HepG2 (cell line): ENCODE measurements around the gene RASD1. TPM values are rescaled to one million over a fixed set of nuclear protein-coding genes. Genes with fewer than 3 reads are reported as not detected.
A peak's percentile ranks its signal among the peaks of the same experiment; 100 is the strongest.

Experiments
- ATAC-seq: fragments of 200-7000 bp; cut with Tn5 transposase; 3 replicates; pipeline ENCODE4 v1.9.1; 2020; ENCODE audit warnings: mild to moderate bottlenecking, moderate library complexity
- BruUV-seq: library from RNA; stranded (reverse); fragments of 400-500 nt; replicated peaks from 2 replicates; lab custom pipeline; 2021; lab: Mats Ljungman, UMichigan
- CTCF ChIA-PET: fragments of 300-600 bp; formaldehyde crosslinking; extraction: SDS; loops from one replicate; lab custom pipeline; 2021; ENCODE audit warnings: low total read pairs, inconsistent platforms, low intra/inter-chr PET ratio; lab: Yijun Ruan, JAX
- POLR2A ChIA-PET: fragments of 350-600 bp; sonication (Branson Sonifier 250); formaldehyde crosslinking; loops from one replicate; lab custom pipeline; 2020; ENCODE audit warnings: antibody characterized with exemption, inconsistent platforms; lab: Yijun Ruan, JAX
- DNase-seq: peaks from one replicate; pipeline ENCODE4 v3.0.0-alpha.2; 2015; ENCODE audit warnings: low spot score
- FAIRE-seq: peaks from 3 replicates; lab custom pipeline; 2011; peaks lifted over from hg19 to GRCh38; lab: Jason Lieb, UNC
- H2AFZ ChIP-seq: one replicate; pipeline ENCODE4 v1.6.1; 2011; ENCODE audit warnings: low read length, inconsistent platforms
- H3K27ac ChIP-seq: fragments of 300-600 bp; 3 replicates; pipeline ENCODE4 v1.8.0; 2011; ENCODE audit warnings: mixed run types, mild to moderate bottlenecking, mixed read lengths, low read length, inconsistent platforms; ENCODE audit not compliant: insufficient read depth; ENCODE audit errors: extremely low read length
- H3K27me3 ChIP-seq, 2 experiments: fragments of 200-600 bp in 1 of 2; 2 replicates in 1 of 2; 3 replicates in 1 of 2; pipeline versions ENCODE4 v1.6.0 to v1.8.0; 2011; ENCODE audit warnings: low read length in 2 of 2, mild to moderate bottlenecking in 2 of 2, moderate library complexity in 2 of 2, inconsistent platforms in 1 of 2; ENCODE audit not compliant: insufficient read depth in 2 of 2, control insufficient read depth in 1 of 2
- H3K36me3 ChIP-seq, 2 experiments: fragments of 200-600 bp in 1 of 2; replicated peaks in 1 of 2; 2 replicates in 1 of 2; 3 replicates in 1 of 2; pipeline versions ENCODE4 v1.5.1 to v1.8.0; 2011; ENCODE audit warnings: low read length in 2 of 2, inconsistent platforms in 1 of 2; ENCODE audit not compliant: insufficient read depth in 2 of 2, control insufficient read depth in 1 of 2
- H3K4me1 ChIP-seq: 2 replicates; pipeline ENCODE4 v1.5.1; 2012; ENCODE audit warnings: low read length, inconsistent platforms; ENCODE audit not compliant: insufficient read depth
- H3K4me2 ChIP-seq: 2 replicates; pipeline ENCODE4 v1.6.0; 2011; ENCODE audit warnings: low read depth, low read length, inconsistent platforms
- H3K4me3 ChIP-seq, 3 experiments: fragments of 200-600 bp in 1 of 3; sonication (generic), shearing (Covaris generic) in 1 of 3; replicated peaks in 1 of 3; 2 replicates each; pipeline ENCODE4 v1.5.1; 2011 to 2016; ENCODE audit warnings: low read length in 3 of 3, inconsistent platforms in 2 of 3, low read depth in 2 of 3, mild to moderate bottlenecking in 2 of 3, control low read depth in 1 of 3, mixed read lengths in 1 of 3; ENCODE audit not compliant: insufficient read depth in 1 of 3
- H3K79me2 ChIP-seq: one replicate; pipeline ENCODE4 v1.6.1; 2011; ENCODE audit warnings: low read length, inconsistent platforms; ENCODE audit not compliant: insufficient read depth
- H3K9ac ChIP-seq: 2 replicates; pipeline ENCODE4 v1.6.0; 2011; ENCODE audit warnings: mild to moderate bottlenecking, low read depth, low read length, inconsistent platforms; ENCODE audit not compliant: insufficient read depth
- H3K9me3 ChIP-seq: 2 replicates; pipeline ENCODE4 v1.5.1; 2012; ENCODE audit warnings: mild to moderate bottlenecking, low read length
- H4K20me1 ChIP-seq: 2 replicates; pipeline ENCODE4 v1.6.0; 2011; ENCODE audit warnings: inconsistent platforms, mild to moderate bottlenecking, low read length, moderate library complexity; ENCODE audit not compliant: insufficient read depth
- CAMTA2 ChIP-seq: sonication (generic); formaldehyde crosslinking; IDR thresholded peaks from 2 replicates; pipeline ENCODE4 v1.4.0; 2020; ENCODE audit warnings: mild to moderate bottlenecking, missing genetic modification reagents, borderline replicate concordance
- CBX1 ChIP-seq: IDR thresholded peaks from one replicate; pipeline ENCODE4 v1.6.1; 2016; ENCODE audit warnings: antibody characterized with exemption, low read depth
- CCDC6 ChIP-seq: sonication (generic); formaldehyde crosslinking; IDR thresholded peaks from 2 replicates; pipeline ENCODE4 v1.8.1; 2022; ENCODE audit warnings: mild to moderate bottlenecking, missing genetic modification reagents, moderate library complexity
- EED ChIP-seq: sonication (generic); formaldehyde crosslinking; IDR thresholded peaks from 2 replicates; pipeline ENCODE4 v1.5.0; 2020; ENCODE audit warnings: mild to moderate bottlenecking, missing genetic modification reagents
- EHMT2 ChIP-seq: fragments of 200-600 bp; sonication (generic); IDR thresholded peaks from 2 replicates; pipeline ENCODE4 v1.7.0; 2017; ENCODE audit warnings: antibody characterized with exemption, low read depth, low read length, borderline replicate concordance
- HMG20A ChIP-seq: IDR thresholded peaks from 2 replicates; pipeline ENCODE4 v1.6.1; 2016; ENCODE audit warnings: borderline replicate concordance
- MAFG ChIP-seq: sonication (generic); formaldehyde crosslinking; IDR thresholded peaks from 2 replicates; pipeline ENCODE4 v1.5.1; 2020; ENCODE audit warnings: mild to moderate bottlenecking, missing genetic modification reagents
- RFX3 ChIP-seq: IDR thresholded peaks from 2 replicates; pipeline ENCODE4 v1.6.1; 2016; ENCODE audit warnings: missing biosample characterization, missing genetic modification reagents
- ZNF138 ChIP-seq: sonication (generic); formaldehyde crosslinking; IDR thresholded peaks from 2 replicates; pipeline ENCODE4 v1.5.0; 2020; ENCODE audit warnings: mild to moderate bottlenecking, low read depth, missing genetic modification reagents
- ZNF234 ChIP-seq: sonication (generic); formaldehyde crosslinking; conservative IDR thresholded peaks from 2 replicates; pipeline ENCODE4 v1.5.1; 2020; ENCODE audit warnings: mild to moderate bottlenecking, missing genetic modification reagents
- ZNF709 ChIP-seq: sonication (generic); formaldehyde crosslinking; IDR thresholded peaks from 2 replicates; pipeline ENCODE4 v1.5.0; 2020; ENCODE audit warnings: mild to moderate bottlenecking, missing genetic modification reagents
- WGBS: methylation state at CpG from one replicate; pipeline ENCODE4 v1.1.6; 2017; ENCODE audit warnings: low lambda C conversion rate; 5-methylcytosine and 5-hydroxymethylcytosine counted together
- in situ Hi-C: cut with HindIII; loops from 2 replicates; pipeline ENCODE4 v1.10.0; 2017; ENCODE audit warnings: low pct_unique_long_range_greater_than_20kb; ENCODE audit not compliant: extremely low pct_ligation_motif_present
- intact Hi-C: fragments of 100-400 bp; cut with micrococcal nuclease; formaldehyde crosslinking; loops from one replicate; pipeline ENCODE4 v1.10.0; 2022; ENCODE audit not compliant: unreplicated experiment
- polyA plus RNA-seq, 8 experiments: library from polyadenylated mRNA; depleted of rRNA in 3 of 8; stranded (reverse) in 7 of 8; unstranded in 1 of 8; fragments of >200 nt; fragmentation: Illumina TruSeq in 4 of 8; extraction: Trizol in 4 of 8; gene quantifications; 2 replicates each; pipeline versions ENCODE4 v1.2.1 to v1.2.3, GENCODE V29; 2011 to 2016; ENCODE audit warnings: low read depth in 4 of 8, missing spikeins in 1 of 8, mixed read lengths in 1 of 8; ENCODE audit not compliant: insufficient read depth in 1 of 8
- total RNA-seq, 5 experiments: library from RNA; depleted of rRNA; stranded (reverse); fragments of >200 nt; fragmentation: Illumina TruSeq; extraction: Trizol; gene quantifications; 2 replicates each; pipeline ENCODE4 v1.2.3, GENCODE V29; 2016; ENCODE audit warnings: low read depth in 1 of 5
- TF ChIP-seq, protein P1 (sequence below): sonication (generic); formaldehyde crosslinking; IDR thresholded peaks from 2 replicates; pipeline ENCODE4 v1.9.0; 2021; ENCODE audit warnings: missing genetic modification reagents, mild to moderate bottlenecking, borderline replicate concordance
- TF ChIP-seq, protein P2 (sequence below): sonication (generic); formaldehyde crosslinking; IDR thresholded peaks from 2 replicates; pipeline ENCODE4 v1.5.0; 2020; ENCODE audit warnings: missing genetic modification reagents
- TF ChIP-seq, protein P3 (sequence below): sonication (generic); formaldehyde crosslinking; IDR thresholded peaks from 2 replicates; pipeline ENCODE4 v1.4.0; 2020; ENCODE audit warnings: missing genetic modification reagents
- TF ChIP-seq, protein P4 (sequence below): sonication (generic); formaldehyde crosslinking; IDR thresholded peaks from 2 replicates; pipeline ENCODE4 v1.4.0; 2020; ENCODE audit warnings: missing genetic modification reagents
- TF ChIP-seq, protein P5 (sequence below): conservative IDR thresholded peaks from 2 replicates; pipeline ENCODE4 v1.6.1; 2018; ENCODE audit warnings: missing genetic modification reagents

Gene RASD1
- total and polyA plus RNA-seq, 2 of the 13 experiments (the other 11 are each of a cell fraction or from before 2014, with no cell fraction given): 1.6 to 4.2 TPM

DNA sequence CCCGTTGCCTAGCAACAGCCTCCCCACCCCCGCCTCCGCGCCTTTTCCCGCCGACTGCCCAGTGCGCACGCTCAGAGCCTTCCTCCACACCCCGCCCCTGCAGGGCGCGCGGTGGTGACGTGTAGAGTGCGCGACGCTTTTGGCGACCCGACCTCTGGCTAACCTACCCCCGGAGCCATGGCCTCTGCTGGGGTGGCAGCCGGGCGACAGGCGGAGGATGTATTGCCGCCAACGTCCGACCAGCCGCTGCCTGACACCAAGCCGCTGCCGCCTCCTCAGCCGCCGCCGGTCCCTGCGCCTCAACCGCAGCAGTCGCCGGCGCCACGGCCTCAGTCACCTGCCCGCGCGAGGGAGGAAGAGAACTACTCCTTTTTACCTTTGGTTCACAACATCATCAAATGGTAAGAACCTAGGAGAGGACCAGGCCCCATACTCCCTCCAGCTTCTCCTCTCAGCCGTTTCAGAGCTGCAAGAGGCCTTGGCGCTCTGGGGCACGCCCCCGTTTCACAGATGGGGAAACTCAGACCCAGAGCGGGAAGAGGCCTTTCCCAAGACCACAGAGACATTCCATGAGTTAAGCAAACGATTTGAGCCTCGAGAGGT is 19.2 kb downstream of the RASD1 start, which contains the start of gene MED9:
Gene MED9, plus strand, starts transcription at position 136 of the 603 bp plus-strand sequence. Its CDS starts 42 bp downstream, at position 178.
- Histone ChIP-seq H3K9me3 (no peaks in the 10 kb centered on the region), H3K36me3 (peaks cover 7 to 22% of the 10 kb centered on the region in 2 experiments; a peak in 4 of 5 replicates), H3K27ac (peak within 1 kb of the TSS; percentile 87), H3K9ac (peak within 1 kb of the TSS; percentile 98), H3K4me2 (peak within 1 kb of the TSS; percentile 84), H3K79me2 (peaks cover 46% of the 10 kb centered on the region), H2AFZ (peak within 1 kb of the TSS; percentile 44), H3K27me3 (peaks cover 1 to 23% of the 10 kb centered on the region in 2 experiments; a peak in 3 of 5 replicates), H3K4me1 (peaks cover 51% of the 10 kb centered on the region), H4K20me1 (no peaks in the 10 kb centered on the region), H3K4me3 (peak within 1 kb of the TSS; percentile 92 to 100 (median 95))
- in situ Hi-C loops (no loop called here), intact Hi-C loops (no loop called here)
- DNase-seq: peak; percentile 82
- under 1% methylated on average over 28 of the region's 47 CpGs for WGBS
- ATAC-seq: peak; percentile 94
- TSS peak; percentile 79 for BruUV-seq
- ChIA-PET CTCF (no interaction called here), POLR2A (interaction anchor here (1.2 kb wide), 1 partner anchor 20 kb away, joined by 4 read pairs; the partner anchor contains the start of gene RASD1)
- peak; percentile 30 for FAIRE-seq
- TF ChIP-seq, protein P1, sequence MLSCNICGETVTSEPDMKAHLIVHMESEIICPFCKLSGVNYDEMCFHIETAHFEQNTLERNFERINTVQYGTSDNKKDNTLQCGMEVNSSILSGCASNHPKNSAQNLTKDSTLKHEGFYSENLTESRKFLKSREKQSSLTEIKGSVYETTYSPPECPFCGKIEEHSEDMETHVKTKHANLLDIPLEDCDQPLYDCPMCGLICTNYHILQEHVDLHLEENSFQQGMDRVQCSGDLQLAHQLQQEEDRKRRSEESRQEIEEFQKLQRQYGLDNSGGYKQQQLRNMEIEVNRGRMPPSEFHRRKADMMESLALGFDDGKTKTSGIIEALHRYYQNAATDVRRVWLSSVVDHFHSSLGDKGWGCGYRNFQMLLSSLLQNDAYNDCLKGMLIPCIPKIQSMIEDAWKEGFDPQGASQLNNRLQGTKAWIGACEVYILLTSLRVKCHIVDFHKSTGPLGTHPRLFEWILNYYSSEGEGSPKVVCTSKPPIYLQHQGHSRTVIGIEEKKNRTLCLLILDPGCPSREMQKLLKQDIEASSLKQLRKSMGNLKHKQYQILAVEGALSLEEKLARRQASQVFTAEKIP: no peak
- TF ChIP-seq, protein P2, sequence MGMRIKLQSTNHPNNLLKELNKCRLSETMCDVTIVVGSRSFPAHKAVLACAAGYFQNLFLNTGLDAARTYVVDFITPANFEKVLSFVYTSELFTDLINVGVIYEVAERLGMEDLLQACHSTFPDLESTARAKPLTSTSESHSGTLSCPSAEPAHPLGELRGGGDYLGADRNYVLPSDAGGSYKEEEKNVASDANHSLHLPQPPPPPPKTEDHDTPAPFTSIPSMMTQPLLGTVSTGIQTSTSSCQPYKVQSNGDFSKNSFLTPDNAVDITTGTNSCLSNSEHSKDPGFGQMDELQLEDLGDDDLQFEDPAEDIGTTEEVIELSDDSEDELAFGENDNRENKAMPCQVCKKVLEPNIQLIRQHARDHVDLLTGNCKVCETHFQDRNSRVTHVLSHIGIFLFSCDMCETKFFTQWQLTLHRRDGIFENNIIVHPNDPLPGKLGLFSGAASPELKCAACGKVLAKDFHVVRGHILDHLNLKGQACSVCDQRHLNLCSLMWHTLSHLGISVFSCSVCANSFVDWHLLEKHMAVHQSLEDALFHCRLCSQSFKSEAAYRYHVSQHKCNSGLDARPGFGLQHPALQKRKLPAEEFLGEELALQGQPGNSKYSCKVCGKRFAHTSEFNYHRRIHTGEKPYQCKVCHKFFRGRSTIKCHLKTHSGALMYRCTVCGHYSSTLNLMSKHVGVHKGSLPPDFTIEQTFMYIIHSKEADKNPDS (CRISPR knock-in tag): no peak
- TF ChIP-seq ZNF234 (CRISPR knock-in tag) (no peak), MAFG (CRISPR knock-in tag) (no peak), HMG20A (CRISPR knock-in tag) (no peak), CCDC6 (CRISPR knock-in tag) (no peak), EED (CRISPR knock-in tag) (no peak), CAMTA2 (CRISPR knock-in tag) (no peak), RFX3 (CRISPR knock-in tag) (peak; percentile 65; the same call in 1 of the 2 replicates), EHMT2 (no peak), ZNF709 (CRISPR knock-in tag) (no peak), CBX1 (no peak), ZNF138 (CRISPR knock-in tag) (no peak)
- TF ChIP-seq, protein P3, sequence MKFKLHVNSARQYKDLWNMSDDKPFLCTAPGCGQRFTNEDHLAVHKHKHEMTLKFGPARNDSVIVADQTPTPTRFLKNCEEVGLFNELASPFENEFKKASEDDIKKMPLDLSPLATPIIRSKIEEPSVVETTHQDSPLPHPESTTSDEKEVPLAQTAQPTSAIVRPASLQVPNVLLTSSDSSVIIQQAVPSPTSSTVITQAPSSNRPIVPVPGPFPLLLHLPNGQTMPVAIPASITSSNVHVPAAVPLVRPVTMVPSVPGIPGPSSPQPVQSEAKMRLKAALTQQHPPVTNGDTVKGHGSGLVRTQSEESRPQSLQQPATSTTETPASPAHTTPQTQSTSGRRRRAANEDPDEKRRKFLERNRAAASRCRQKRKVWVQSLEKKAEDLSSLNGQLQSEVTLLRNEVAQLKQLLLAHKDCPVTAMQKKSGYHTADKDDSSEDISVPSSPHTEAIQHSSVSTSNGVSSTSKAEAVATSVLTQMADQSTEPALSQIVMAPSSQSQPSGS (CRISPR knock-in tag): no peak; the same call in 1 of the 2 replicates
- TF ChIP-seq, protein P4, sequence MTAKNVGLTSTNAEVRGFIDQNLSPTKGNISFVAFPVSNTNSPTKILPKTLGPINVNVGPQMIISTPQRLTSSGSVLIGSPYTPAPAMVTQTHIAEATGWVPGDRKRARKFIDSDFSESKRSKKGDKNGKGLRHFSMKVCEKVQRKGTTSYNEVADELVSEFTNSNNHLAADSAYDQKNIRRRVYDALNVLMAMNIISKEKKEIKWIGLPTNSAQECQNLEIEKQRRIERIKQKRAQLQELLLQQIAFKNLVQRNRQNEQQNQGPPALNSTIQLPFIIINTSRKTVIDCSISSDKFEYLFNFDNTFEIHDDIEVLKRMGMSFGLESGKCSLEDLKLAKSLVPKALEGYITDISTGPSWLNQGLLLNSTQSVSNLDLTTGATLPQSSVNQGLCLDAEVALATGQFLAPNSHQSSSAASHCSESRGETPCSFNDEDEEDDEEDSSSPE (CRISPR knock-in tag): peak; percentile 89
- TF ChIP-seq, protein P5, sequence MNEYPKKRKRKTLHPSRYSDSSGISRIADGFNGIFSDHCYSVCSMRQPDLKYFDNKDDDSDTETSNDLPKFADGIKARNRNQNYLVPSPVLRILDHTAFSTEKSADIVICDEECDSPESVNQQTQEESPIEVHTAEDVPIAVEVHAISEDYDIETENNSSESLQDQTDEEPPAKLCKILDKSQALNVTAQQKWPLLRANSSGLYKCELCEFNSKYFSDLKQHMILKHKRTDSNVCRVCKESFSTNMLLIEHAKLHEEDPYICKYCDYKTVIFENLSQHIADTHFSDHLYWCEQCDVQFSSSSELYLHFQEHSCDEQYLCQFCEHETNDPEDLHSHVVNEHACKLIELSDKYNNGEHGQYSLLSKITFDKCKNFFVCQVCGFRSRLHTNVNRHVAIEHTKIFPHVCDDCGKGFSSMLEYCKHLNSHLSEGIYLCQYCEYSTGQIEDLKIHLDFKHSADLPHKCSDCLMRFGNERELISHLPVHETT (CRISPR knock-in tag): peak; percentile 51; the same call in 1 of the 2 replicates
